GM19468 (cell line): ENCODE data around the gene ENC1.
A peak's percentile ranks its signal among the peaks of the same experiment; 100 is the strongest.

Source experiments
- ATAC-seq: cut with Tn5 transposase; IDR thresholded peaks from one replicate; pipeline ENCODE4 v1.9.1; 2021; ENCODE audit warnings: mild to moderate bottlenecking, moderate library complexity, moderate number of reproducible peaks; ENCODE audit not compliant: unreplicated experiment; ENCODE audit errors: extremely low read depth

ENC1 gene

DNA sequence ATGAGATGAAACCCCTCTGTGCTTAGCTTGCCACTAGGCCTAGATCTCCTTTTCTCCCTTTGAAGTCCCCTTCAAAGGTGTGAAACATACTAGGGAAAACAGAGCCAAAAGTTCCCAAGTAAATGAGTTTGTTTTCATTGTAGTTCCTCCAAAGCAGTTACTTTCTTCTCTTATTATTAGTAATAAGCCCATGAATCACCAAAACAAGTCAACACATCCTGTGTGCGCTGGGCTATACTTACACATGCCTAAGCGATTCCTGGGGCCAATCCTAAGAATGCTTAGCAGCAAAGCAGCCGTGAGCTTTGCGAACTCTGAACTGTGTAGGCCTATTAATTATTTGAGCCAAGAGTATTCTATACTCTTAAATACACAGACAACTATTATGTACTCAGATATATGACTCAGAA lies 7.6 kb downstream of the ENC1 start:
- no peak for ATAC-seq

DNA sequence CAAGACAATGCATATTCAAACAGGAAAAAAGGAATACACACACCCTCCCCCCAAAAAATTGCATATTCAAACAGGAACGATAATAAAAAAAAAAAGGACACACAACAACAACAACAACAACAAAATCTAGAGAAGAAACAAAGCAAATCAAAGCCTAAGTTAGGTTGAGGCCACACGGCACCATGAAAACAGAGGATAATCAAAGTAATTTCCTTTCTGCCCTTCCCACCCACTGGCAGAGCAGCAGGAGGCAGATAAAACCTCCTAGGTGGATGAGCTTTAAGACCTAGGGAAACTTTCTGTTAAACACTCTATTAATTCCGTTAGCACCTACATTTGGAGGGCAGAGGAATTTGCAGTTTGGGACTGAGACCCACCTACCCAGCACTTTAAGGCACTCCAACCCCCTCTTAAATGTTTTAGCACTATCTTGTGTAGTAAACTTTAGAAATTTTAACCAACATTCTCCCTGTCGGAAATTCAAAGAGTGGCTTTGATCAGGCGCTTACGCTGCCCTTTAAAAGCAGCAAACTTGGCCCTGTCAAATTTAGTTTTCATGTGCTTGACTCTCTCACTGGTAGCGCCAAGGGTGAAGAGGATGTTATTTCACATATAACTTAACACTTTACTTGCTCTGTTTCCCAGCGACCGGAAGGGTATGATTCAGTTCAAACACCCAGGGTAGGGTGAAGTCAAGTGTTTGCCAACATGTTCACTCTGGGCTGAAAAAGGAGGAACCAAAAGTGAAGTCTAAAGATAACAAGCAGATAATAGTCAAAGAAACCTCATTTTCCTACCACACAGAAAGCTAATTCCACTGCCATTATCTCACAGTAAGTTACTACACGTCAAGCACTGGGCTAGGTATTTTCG lies 9.2 kb downstream of the ENC1 start:
- ATAC-seq = peak; percentile 83

DNA sequence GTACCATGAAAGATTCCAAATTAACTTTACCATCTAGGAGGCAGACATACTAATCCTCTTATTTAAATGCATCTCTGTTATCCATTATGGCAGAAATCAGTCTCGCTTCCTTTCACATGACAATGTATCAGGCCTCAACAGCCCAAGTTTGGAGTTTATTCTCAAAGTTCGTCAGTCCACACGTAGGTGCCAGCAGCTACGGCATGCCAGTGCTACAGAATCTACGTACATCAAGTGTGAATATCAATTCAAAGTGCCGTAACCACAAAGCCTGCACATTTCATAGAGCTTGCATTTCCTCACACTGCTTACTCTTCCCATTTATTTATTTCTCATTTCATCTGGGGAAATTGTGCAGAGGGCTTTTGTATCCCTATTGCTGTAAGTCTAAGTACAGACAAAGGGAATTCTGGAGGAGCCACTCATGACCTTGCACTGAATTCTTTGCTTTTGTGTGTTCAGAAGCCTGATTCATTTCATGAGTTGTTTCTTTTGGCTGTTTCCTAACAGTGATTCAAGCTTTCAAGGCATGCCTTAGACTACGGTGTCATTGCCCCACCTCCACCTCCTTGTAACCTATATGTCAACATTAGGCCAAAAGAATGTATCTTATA lies 10.0 kb downstream of the ENC1 start:
- no peak for ATAC-seq

DNA sequence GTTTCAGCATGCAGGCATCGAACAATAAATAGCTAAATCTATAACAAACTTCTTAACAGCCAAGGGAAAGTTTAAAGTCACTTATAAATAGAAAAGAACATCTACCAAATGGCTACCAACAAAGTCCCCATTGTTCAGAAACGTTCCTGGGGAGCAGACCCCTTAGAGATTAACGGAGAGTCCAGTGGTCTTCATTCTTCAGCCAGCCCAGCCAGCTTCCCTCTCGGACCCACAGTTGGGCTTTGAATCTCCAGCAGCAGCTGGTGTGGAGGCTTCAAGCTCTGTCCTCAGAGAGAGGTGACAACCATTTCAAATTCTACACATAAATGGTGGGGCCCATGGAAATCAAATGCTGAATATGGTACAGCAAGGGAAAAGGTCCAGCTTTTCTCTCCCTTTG lies 11.2 kb downstream of the ENC1 start:
- ATAC-seq = no peak

DNA sequence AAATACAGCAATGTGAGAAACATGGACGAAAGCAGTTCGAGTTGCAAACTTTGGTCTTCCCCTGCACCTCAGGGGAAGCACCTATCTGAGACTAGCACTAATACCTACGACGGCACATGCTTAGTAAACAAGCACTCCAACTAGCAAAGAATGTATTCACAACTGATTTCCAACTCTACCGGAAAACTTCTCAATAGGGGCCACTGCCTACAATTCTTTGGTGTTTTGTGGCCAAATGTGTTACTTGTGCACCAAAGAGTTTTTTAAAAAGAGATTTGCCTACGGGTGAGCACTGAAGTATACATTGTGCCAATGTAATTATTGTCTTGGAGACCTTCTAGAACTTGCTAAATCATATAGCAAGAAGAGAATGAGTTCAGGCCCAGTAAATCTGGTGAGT lies 12.2 kb downstream of the ENC1 start:
- no peak for ATAC-seq

DNA sequence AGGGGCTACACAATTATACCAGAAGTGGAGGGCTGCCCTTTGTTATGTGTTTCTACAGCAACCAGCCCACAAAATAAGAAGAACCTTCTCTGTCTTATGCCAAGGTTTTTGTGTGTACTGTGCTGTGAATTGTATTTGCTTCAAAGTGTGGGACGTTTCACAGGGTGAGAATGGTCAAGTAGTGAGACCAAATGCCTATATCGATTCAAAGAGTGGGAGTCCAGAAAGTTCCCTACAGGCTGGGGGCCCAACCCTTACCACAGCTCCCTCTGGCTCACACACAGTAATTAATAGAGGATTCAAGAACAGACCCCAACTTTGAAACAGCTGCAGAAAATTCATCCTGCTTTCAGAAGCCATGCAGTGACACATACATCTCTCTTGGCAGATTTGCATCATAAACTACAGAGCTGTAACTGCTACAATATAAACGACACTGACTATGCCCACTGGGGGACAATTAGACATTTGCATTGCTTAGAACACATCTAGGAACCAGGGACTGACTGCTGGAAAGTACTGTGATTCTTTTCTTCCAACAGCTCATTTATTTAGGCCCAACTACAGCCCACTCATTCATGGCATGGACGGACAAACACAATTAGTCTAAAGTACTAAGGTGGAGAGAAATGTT lies 12.8 kb downstream of the ENC1 start:
- ATAC-seq = no peak

DNA sequence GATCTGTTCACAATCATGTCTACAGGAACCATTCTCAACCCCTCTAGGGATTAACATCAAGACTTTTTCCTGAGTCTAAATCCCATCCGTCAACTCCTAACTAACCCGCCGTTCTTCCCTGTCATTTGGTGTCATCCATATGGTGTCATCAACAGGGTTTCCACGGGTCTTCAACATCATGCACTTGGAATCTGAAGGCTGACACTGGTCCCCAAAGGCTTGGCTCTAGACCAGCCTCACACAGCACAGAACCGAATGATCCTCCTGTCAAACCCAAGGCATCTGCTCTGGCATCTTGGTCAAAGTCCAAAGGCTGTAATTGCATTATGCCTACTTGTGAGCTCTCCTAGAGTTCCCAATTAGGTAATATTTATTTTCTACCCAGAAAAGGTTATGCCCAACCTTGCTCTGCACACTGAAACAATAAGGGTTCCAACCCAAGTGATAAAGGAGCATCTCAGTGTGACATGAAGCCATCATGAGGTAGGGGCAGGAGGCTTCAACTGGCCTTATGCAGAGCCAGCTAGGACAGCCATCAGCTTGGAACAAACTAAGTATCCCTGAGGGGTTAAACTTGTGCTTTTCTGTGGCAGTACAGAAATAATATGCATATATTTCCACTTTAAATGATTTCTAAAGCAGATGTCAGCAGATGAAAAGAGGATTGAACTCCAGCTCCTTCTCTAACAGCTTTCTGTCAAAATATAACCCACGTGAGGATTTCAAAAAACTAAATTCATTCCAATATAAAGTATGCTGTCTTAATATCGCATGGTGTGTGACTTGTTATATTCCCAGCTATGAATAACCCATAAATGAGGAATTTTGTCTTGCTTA lies 13.9 kb downstream of the ENC1 start:
- no peak for ATAC-seq

DNA sequence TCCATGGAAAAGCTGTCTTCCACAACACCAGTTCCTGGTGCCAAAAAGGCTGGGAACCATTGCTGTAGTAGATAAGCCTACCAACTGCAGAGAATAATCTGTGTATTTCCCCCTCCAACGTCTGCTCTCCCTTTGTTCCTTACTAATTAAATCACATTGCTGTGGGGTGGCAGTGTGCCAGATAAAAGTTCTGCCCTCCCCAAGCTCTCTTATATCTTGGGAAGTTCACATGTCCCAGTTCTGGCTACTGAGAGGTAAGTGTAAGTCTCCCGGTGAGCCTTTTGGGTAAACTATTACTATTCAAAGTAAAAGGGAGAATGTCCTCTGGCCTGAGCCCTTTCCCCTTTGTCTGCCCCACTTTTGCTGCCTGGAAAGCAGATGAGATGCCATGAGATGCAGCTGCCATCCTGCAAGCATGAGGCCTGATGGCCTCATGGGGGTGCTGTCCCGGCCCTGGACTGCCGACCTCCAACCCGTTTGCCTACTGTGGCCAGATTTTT lies 14.7 kb downstream of the ENC1 start:
- no peak for ATAC-seq

DNA sequence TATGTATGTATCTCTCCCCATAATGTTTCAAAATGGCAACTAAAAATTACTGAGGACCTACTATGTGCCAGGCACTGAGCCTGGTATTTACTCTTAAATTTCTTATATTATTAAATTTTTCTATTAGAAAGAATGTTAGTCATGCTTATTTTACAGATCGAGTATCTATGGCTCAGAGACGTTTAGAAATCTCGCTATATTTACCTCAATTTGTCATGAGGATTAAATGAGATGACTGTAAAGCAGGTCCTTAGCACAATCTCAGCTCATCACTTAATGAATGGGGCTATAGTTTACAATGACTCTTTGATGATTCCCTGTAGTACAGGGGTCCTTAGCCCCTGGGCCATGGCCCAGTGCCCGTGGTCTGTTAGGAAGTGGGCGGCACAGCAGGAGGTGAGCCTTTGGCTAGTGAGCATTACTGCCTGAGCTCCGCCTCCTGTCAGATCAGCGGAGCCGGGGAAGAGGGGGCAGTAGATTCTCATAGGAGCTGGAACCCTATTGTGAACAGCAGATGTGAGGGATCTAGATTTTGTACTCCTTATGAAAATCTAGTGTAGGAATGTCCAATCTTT lies 15.5 kb downstream of the ENC1 start:
- no peak for ATAC-seq

DNA sequence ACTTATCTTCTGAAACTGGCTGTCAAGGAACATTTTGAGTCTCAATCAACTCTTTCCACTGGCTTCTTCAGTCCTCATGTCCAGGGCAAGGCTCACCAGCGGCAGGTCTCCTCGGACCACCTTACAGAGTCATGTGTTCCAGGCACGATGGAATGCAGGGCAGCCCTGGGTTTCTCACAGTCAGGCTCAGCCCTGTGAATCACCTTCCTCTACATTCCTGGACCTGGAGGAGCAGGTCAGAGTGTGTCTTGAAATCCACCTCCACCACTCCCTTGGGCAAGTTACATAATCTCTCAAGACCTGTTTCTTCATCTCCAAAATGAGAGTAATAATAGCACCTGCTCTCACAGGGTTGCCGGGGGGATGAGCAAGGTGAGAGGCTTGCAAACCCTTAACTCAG lies 16.0 kb downstream of the ENC1 start:
- no peak for ATAC-seq

DNA sequence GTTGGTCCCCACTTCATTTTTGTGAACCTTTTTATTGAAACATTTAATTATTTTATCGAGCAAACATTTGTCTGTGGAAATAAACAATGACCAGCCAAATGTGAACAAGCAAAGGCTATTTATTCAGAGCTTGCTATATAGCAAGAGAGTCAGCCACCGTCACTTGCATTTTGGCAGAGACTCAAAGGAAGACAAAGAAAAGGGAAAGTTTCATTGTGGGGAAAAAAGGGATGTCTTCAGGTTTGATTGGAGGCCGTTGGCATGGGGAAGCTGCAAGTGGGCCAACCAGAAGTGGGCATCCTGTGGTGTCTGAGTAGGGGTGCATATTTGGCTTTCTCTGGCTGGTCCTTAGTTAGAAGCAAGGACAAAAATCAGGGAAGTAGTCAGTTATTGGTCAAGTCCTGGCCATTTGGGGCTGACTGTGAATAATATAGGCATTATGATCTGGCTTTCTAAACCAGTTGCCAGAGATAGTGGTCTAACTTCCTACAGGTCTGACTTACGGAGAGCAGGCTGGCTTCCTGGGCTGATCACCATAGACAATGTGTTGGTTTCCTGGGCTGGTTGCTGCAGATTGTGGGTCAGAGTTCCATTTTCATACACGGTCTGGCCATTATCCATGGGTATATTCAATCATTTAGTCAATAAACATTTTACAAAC lies 16.6 kb downstream of the ENC1 start:
- no peak for ATAC-seq

DNA sequence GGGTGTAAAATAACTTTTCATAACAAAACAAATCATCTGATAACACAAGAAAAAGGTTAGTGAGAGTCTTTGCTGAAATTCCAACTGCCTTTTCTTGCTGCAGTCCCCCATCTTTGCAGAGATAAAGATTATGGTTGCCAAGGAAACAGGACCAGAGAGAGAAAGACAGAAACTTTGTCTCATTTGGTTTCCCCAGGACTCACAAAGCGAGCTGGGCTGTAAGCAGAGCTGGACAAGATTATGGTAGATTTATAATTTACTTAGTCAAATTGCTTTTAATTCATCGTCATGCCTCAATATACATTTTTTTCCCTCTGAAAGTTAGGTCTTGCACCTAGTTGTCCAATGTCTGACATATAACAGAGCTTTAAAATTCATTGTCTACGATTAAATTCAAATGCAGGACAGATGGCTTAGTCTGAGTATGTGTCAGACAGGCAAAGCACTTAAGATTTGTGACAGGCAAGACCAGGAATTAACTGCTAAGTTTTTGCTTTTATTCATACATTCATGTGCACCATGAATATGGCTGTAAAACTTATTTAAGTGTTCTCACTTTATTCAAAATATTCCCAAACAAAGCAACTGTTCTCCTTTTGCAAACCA lies 17.4 kb downstream of the ENC1 start:
- no peak for ATAC-seq

DNA sequence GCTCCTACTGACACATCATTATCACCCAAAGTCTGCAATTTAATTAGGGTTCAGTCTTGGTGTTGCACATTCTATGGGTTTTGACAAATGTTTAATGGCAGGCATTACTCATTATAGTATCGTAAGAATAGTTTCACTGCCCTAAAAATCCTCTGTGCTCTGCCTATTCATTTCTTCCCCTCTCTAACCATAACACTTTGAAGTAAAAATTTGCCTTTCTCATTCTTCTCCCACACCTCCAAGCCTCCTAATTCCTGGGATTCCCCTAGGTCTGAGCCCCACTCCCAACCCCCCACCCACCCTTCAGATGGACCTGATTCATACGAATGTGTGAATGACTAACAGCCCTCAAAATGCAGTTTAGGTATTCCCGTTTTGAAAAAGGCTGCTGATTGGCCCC lies 18.4 kb downstream of the ENC1 start:
- ATAC-seq = no peak

DNA sequence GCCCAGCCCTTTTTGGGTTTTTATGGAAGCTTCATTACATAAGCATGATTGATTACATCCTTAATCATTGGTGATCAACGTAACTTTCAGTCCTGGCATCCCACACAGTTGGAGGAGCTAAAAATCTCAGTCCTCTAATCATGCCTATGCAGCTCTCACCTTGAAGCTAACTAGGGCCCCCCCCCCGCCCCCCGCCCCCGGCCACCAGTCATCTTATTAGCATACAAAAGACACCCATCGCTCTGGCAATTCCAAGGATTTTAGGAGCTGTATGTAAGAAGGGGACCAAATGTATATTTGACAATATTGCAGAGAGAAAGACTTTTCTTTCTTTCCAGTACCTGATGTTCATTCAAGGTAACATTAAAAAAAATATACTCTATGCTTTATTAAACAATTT lies 19.0 kb downstream of the ENC1 start:
- no peak for ATAC-seq

DNA sequence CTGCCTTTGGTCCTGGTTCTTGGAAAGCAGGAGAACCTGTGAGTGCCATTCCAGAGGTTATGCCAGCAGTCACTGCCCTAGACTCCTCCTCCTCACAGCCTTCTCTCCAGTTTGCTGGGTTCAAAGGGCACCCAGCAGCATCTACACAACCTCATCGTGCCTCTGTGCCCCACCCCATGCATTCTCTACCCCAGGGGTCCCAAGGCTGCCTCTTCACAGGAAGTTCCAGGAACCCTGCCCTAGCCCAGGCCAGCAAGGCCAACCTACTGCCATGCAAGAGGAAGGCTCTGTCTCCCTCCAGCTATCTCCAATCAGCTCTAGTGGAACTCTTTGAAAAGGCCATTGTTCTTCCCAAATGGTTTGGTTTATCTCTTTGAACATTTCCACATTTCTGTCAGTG lies 21.2 kb downstream of the ENC1 start:
- no peak for ATAC-seq

DNA sequence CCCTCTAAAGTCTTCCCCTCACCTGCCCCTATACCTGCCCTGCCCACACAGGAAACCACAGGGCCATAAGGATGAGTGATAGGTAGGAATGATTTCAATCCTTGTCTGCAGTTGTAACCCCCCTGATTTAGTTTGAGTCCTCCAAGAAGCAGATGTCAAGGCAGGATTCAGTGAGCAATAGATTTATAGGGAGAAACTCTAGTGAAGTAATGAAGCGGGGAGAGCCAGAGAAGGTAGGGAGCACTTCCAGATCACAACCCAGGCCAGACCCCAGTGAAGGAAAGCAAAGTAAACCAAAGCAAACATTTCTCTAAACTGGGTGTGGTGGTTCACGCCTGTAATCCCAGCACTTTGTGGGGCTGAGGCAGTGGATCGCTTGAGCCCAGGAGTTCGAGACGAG lies 22.4 kb downstream of the ENC1 start:
- ATAC-seq = no peak

DNA sequence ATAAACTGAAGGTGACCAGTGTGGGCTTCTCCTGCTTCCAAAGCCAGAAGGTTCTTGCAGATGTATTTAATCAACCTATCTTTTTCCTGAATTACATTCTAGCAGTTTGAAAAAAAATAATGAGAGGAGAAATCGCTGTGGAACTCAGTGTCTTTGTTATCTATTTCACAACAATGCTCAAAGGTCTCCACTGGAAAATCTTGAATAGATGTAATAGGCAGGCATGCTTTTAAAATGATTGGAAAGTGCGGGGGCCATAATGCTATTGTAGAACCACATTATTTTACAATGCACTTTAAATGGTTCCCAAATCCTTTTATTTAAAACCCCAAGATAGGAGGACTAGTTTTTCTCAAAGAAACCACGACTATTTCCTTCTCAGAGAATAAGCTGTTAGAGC lies 23.3 kb downstream of the ENC1 start:
- ATAC-seq = no peak

DNA sequence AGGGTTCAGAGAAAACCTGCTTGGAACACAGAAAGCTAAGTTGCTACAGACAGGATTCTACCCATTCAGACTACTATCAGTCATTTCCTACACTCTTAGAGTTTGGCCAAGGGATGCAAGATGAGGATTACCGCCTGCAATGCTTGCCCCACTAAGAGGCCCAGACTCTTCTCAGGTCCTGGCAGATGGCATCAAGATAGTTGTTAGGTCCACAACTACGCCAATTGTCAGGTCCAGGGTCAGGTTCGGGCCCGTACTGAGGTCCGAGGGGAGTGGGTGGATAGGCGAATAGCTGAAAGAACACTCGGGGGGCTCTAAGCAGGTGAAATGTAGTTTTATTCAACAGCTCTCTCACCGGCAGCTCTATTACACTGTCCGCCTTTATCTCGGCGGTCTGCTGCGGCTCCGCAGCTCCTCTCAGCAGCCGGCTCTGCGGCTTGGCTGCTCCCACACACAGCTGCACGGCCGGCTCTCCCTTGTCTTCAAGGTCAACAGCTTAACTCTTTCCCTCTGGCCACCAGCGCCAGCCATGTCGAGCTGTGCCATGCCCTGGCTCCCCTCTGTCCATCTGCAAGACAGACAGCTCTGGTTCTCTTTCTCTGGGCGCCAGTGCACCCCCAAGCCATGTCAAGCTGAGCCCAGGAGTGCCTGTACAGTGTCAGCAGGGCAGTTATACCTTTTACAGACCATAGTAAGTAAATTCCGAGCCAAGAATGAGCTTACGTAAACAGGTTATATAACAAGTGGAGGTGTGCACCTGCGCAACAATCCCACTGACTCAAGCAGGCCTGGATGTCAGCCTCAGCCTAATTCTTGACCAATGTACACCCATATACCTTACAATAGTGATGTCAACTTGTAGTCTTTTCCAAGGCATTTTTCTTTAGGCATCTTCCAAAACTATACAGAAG lies 24.0 kb downstream of the ENC1 start:
- no peak for ATAC-seq
